ENCODE data around the gene CACNB4.

Gene CACNB4

GRCh38 chr2:151824886-151825285 lies 274.0 kb downstream of the CACNB4 start:
- TF ChIP-seq REST (IDR thresholded peaks at IDR 0.05; ENCODE audit: insufficient read depth in 1 of 2, low read depth in 2 of 2, low read length in 2 of 2) (no peak), POLR2AphosphoS5 (IDR thresholded peaks at IDR 0.05; ENCODE audit: low read depth, low read length) (no peak), FOXP2 (optimal IDR thresholded peaks at IDR 0.05; ENCODE audit: borderline replicate concordance, extremely low read depth, extremely low read length, insufficient read depth) (no peak), SIN3A (IDR thresholded peaks at IDR 0.05; ENCODE audit: borderline replicate concordance, insufficient read depth, low read length) (no peak), TAF1 (IDR thresholded peaks at IDR 0.05; ENCODE audit: borderline replicate concordance, insufficient read depth, low read length) (no peak)

- TF ChIP-seq TAF1 (IDR thresholded peaks at IDR 0.05; ENCODE audit: borderline replicate concordance, insufficient read depth, low read length) (no peak), FOXP2 (optimal IDR thresholded peaks at IDR 0.05; ENCODE audit: borderline replicate concordance, extremely low read depth, extremely low read length, insufficient read depth) (no peak), REST (IDR thresholded peaks at IDR 0.05; ENCODE audit: insufficient read depth in 1 of 2, low read depth in 2 of 2, low read length in 2 of 2) (no peak), POLR2AphosphoS5 (IDR thresholded peaks at IDR 0.05; ENCODE audit: low read depth, low read length) (no peak), SIN3A (IDR thresholded peaks at IDR 0.05; ENCODE audit: borderline replicate concordance, insufficient read depth, low read length) (no peak)
Measured at GRCh38 chr2:151823651-151824050, 275.2 kb downstream of the CACNB4 start.

GRCh38 chr2:151819920-151820319 lies 278.9 kb downstream of the CACNB4 start:
- TF ChIP-seq SIN3A (IDR thresholded peaks at IDR 0.05; ENCODE audit: borderline replicate concordance, insufficient read depth, low read length) = no peak
- TF ChIP-seq TAF1 (IDR thresholded peaks at IDR 0.05; ENCODE audit: borderline replicate concordance, insufficient read depth, low read length) = no peak
- no peak for TF ChIP-seq REST (IDR thresholded peaks at IDR 0.05; ENCODE audit: insufficient read depth in 1 of 2, low read depth in 2 of 2, low read length in 2 of 2)
- TF ChIP-seq POLR2AphosphoS5 (IDR thresholded peaks at IDR 0.05; ENCODE audit: low read depth, low read length) = no peak
- no peak for TF ChIP-seq FOXP2 (optimal IDR thresholded peaks at IDR 0.05; ENCODE audit: borderline replicate concordance, extremely low read depth, extremely low read length, insufficient read depth)

GRCh38 chr2:151817929-151818328 lies 280.9 kb downstream of the CACNB4 start:
- TF ChIP-seq FOXP2 (optimal IDR thresholded peaks at IDR 0.05; ENCODE audit: borderline replicate concordance, extremely low read depth, extremely low read length, insufficient read depth) (no peak), POLR2AphosphoS5 (IDR thresholded peaks at IDR 0.05; ENCODE audit: low read depth, low read length) (no peak), TAF1 (IDR thresholded peaks at IDR 0.05; ENCODE audit: borderline replicate concordance, insufficient read depth, low read length) (no peak), SIN3A (IDR thresholded peaks at IDR 0.05; ENCODE audit: borderline replicate concordance, insufficient read depth, low read length) (no peak), REST (IDR thresholded peaks at IDR 0.05; ENCODE audit: insufficient read depth in 1 of 2, low read depth in 2 of 2, low read length in 2 of 2) (no peak)

- TF ChIP-seq FOXP2 (optimal IDR thresholded peaks at IDR 0.05; ENCODE audit: borderline replicate concordance, extremely low read depth, extremely low read length, insufficient read depth) = no peak
- TF ChIP-seq SIN3A (IDR thresholded peaks at IDR 0.05; ENCODE audit: borderline replicate concordance, insufficient read depth, low read length) = no peak
- TF ChIP-seq TAF1 (IDR thresholded peaks at IDR 0.05; ENCODE audit: borderline replicate concordance, insufficient read depth, low read length) = no peak
- no peak for TF ChIP-seq REST (IDR thresholded peaks at IDR 0.05; ENCODE audit: insufficient read depth in 1 of 2, low read depth in 2 of 2, low read length in 2 of 2)
- TF ChIP-seq POLR2AphosphoS5 (IDR thresholded peaks at IDR 0.05; ENCODE audit: low read depth, low read length) = no peak
Measured at GRCh38 chr2:151816843-151817242, 282.0 kb downstream of the CACNB4 start.

Measured in PFSK-1 (cell line).